KMS-11 (cell line): ENCODE results near the gene CALCOCO2.

ENCODE experiments used
- H2AFZ ChIP-seq: fragments of 200-600 bp; sonication (generic); 2 replicates; pipeline ENCODE4 v1.6.1; 2016; ENCODE audit warnings: antibody characterized with exemption, mixed run types, low read depth
- H3K27ac ChIP-seq: fragments of 200-600 bp; sonication (generic); 2 replicates; pipeline ENCODE4 v1.6.1; 2016; ENCODE audit warnings: mild to moderate bottlenecking, mixed run types
- H3K27me3 ChIP-seq: fragments of 200-600 bp; sonication (generic); 2 replicates; pipeline ENCODE4 v1.6.1; 2017; ENCODE audit warnings: mild to moderate bottlenecking, low read depth, mixed run types, moderate library complexity; ENCODE audit not compliant: insufficient read depth
- H3K36me3 ChIP-seq: fragments of 200-600 bp; sonication (generic); 2 replicates; pipeline ENCODE4 v1.6.1; 2017; ENCODE audit warnings: mild to moderate bottlenecking, mixed run types; ENCODE audit not compliant: insufficient read depth
- H3K4me1 ChIP-seq: fragments of 200-600 bp; sonication (generic); 2 replicates; pipeline ENCODE4 v1.6.1; 2016; ENCODE audit warnings: mild to moderate bottlenecking, low read depth, mixed run types; ENCODE audit not compliant: poor library complexity, severe bottlenecking
- H3K4me2 ChIP-seq: fragments of 200-600 bp; sonication (generic); 2 replicates; pipeline ENCODE4 v1.7.0; 2016; ENCODE audit warnings: mild to moderate bottlenecking, mixed run types
- H3K4me3 ChIP-seq: fragments of 200-600 bp; sonication (generic); IDR thresholded peaks from 2 replicates; pipeline ENCODE4 v1.6.1; 2017; ENCODE audit warnings: low read depth, low read length, mixed read lengths; ENCODE audit not compliant: insufficient read depth
- H3K79me2 ChIP-seq: fragments of 200-600 bp; sonication (generic); 2 replicates; pipeline ENCODE4 v1.6.1; 2016; ENCODE audit warnings: low read depth, mixed run types; ENCODE audit not compliant: insufficient read depth
- H3K9ac ChIP-seq: fragments of 200-600 bp; sonication (generic); 2 replicates; pipeline ENCODE4 v1.6.1; 2016; ENCODE audit warnings: mild to moderate bottlenecking, mixed run types
- H4K20me1 ChIP-seq: fragments of 200-600 bp; sonication (generic); 2 replicates; pipeline ENCODE4 v1.6.1; 2016; ENCODE audit warnings: mild to moderate bottlenecking, mixed run types; ENCODE audit not compliant: insufficient read depth
- TF ChIP-seq, protein P1 (sequence below): fragments of 200-600 bp; sonication (generic); conservative IDR thresholded peaks from 2 replicates; pipeline ENCODE4 v1.6.1; 2017; ENCODE audit warnings: low read depth, mild to moderate bottlenecking, antibody characterized with exemption, low read length, moderate library complexity, mixed read lengths

Gene CALCOCO2

DNA sequence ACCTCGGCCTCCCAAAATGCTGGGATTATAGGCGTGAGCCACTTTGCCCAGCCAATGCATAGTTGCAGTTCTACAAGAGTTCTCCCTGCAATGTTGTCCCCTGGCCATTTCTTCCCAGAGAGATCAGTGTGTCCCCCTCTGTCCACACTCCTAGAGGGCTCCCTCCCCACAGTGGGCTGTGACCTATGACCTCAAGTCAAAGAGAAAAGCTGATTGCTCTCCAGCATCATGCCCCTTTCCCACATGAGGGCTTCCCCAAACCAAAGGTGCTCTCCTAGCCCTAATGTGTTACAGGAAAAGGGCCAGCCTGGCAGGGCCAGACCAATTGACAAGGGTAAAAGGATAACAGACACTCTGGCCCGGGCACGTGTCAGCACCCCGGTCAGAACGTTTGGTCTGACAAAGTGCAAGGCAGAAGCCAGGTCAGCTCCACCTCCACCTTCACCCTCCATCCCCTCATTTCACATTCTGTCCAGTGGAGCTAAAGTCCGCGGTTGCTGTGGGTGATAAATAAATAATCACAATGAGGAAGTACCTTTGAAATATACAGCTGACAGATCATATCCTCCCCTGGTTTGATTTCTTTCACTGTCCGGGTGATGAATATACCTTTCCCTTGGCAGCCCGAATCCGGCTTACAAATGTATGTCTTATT lies 31.6 kb upstream of the CALCOCO2 start:
- no peak overlapping the region for H3K9ac ChIP-seq
- no peaks in the 10 kb centered on the region for H3K36me3 ChIP-seq
- no peak overlapping the region for H3K27ac ChIP-seq
- no peaks in the 10 kb centered on the region for H3K79me2 ChIP-seq
- H4K20me1 ChIP-seq = no peaks in the 10 kb centered on the region
- H3K4me2 ChIP-seq = no peak overlapping the region
- TF ChIP-seq, protein P1, sequence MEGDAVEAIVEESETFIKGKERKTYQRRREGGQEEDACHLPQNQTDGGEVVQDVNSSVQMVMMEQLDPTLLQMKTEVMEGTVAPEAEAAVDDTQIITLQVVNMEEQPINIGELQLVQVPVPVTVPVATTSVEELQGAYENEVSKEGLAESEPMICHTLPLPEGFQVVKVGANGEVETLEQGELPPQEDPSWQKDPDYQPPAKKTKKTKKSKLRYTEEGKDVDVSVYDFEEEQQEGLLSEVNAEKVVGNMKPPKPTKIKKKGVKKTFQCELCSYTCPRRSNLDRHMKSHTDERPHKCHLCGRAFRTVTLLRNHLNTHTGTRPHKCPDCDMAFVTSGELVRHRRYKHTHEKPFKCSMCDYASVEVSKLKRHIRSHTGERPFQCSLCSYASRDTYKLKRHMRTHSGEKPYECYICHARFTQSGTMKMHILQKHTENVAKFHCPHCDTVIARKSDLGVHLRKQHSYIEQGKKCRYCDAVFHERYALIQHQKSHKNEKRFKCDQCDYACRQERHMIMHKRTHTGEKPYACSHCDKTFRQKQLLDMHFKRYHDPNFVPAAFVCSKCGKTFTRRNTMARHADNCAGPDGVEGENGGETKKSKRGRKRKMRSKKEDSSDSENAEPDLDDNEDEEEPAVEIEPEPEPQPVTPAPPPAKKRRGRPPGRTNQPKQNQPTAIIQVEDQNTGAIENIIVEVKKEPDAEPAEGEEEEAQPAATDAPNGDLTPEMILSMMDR = no peak
- H3K4me3 ChIP-seq = no peak overlapping the region
- no peaks in the 10 kb centered on the region for H3K27me3 ChIP-seq
- no peaks in the 10 kb centered on the region for H3K4me1 ChIP-seq
- H2AFZ ChIP-seq = no peak overlapping the region

DNA sequence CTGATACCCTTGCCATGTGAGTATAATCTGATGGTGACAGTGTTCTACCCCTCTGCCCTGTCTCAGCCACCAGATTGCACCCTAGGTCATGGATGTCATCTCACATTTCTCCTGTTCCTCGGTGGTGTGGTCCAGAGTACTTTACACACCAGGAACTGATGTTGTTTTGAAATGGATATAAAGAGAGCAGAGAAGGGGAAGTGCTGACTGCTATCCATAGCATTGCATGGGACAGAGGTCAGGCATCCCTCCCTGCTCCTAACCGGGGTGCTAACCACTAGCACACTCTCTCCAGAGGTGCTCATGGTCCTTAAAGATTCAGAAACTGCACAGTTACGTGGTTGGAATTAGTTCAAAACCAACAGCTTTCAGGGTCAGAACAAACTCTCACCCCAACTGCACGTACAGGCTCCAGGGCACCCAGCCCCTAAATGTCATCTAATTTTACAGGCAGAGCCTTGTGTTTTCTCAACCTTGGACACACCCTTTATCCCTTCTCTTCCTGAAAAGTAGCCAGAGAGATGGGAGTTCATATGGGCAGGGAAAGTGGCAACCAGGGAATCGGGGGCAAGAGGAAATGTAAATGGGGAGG lies 30.1 kb upstream of the CALCOCO2 start:
- Histone ChIP-seq H3K27me3 (no peaks in the 10 kb centered on the region), H3K36me3 (no peaks in the 10 kb centered on the region), H2AFZ (no peak overlapping the region), H3K4me2 (no peak overlapping the region), H3K27ac (no peak overlapping the region), H3K4me3 (no peak overlapping the region), H3K79me2 (no peaks in the 10 kb centered on the region), H3K4me1 (peaks cover 9% of the 10 kb centered on the region), H3K9ac (no peak overlapping the region), H4K20me1 (no peaks in the 10 kb centered on the region)
- TF ChIP-seq, protein P1 = no peak

DNA sequence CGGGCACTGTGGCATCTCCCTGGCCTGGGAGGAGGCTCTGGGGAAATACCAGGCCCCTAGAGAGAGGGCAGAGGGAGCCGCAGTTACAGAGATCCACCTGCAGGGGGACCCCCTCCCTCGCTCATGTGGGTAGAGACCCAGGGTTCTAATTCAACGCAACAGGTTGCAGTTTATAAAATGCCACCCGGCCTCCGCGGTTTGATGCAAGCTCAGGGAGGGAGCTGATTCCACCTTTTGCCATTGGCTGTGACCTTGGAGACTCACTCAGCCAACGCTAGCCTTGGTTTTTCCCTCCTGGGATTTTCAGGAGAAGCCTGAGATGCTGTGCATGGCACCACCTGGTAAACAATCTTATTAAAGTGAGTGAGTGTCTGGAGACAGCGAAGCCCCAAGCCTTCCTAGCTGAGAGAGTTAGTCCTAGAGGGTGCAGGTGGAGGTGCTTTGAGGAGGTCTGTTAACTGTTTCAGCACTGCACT lies 25.9 kb upstream of the CALCOCO2 start:
- TF ChIP-seq, protein P1 = peak; percentile 99
- H3K27me3 ChIP-seq = no peaks in the 10 kb centered on the region
- H3K27ac ChIP-seq = no peak overlapping the region
- no peak overlapping the region for H3K4me3 ChIP-seq
- no peaks in the 10 kb centered on the region for H3K36me3 ChIP-seq
- no peaks in the 10 kb centered on the region for H3K79me2 ChIP-seq
- no peak overlapping the region for H3K9ac ChIP-seq
- peak overlapping the region; percentile 82 for H2AFZ ChIP-seq
- H3K4me2 ChIP-seq = peak overlapping the region; percentile 43
- no peaks in the 10 kb centered on the region for H4K20me1 ChIP-seq
- peaks cover 9% of the 10 kb centered on the region for H3K4me1 ChIP-seq

DNA sequence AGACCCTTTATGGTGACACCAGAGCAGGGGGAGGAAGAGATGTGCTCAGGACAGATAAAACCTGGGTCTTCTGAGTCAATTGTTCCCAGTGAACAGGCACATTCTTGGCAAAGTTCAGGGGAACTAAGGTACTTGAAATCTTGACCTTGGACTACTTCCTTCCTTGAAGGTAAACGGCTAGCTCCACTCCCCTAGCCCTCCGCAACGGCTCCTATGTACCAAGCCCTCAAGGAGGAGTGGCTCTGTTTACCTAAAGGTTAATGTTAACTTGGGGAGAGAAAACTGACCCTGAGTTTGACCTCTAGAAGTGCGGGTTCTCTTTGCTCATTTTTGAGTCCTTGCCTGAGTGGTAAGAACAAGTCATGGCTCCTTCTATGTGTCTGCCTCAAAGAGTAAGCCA lies 21.7 kb upstream of the CALCOCO2 start:
- H3K79me2 ChIP-seq = no peaks in the 10 kb centered on the region
- H3K4me3 ChIP-seq = no peak overlapping the region
- H2AFZ ChIP-seq = no peak overlapping the region
- no peaks in the 10 kb centered on the region for H4K20me1 ChIP-seq
- H3K9ac ChIP-seq = no peak overlapping the region
- H3K27me3 ChIP-seq = no peaks in the 10 kb centered on the region; the same call in 1 of the 2 replicates
- H3K36me3 ChIP-seq = no peaks in the 10 kb centered on the region
- peaks cover 9% of the 10 kb centered on the region for H3K4me1 ChIP-seq
- TF ChIP-seq, protein P1 = no peak
- H3K4me2 ChIP-seq = no peak overlapping the region
- no peak overlapping the region for H3K27ac ChIP-seq
